GM21576 (cell line): ENCODE data around the gene SLC26A6.

Experiments
- ATAC-seq: cut with Tn5 transposase; IDR thresholded peaks from one replicate; pipeline ENCODE4 v1.9.1; 2021; ENCODE audit warnings: mild to moderate bottlenecking, moderate library complexity; ENCODE audit not compliant: unreplicated experiment

Gene SLC26A6

GRCh38 chr3:48635222-48636021 is at the start of gene SLC26A6:
SLC26A6 (minus strand) TSS chr3:48635461; CDS start chr3:48635393, 68 bp downstream.
- ATAC-seq = peak; percentile 86

GRCh38 chr3:48684480-48685143 is 49.4 kb upstream of the SLC26A6 start:
- ATAC-seq = no peak

- no peak for ATAC-seq
Observed at GRCh38 chr3:48684054-48684349, 48.7 kb upstream of the SLC26A6 start.

GRCh38 chr3:48682786-48683185 is 47.5 kb upstream of the SLC26A6 start:
- ATAC-seq = no peak

- ATAC-seq = no peak
Observed at GRCh38 chr3:48681974-48682610, 46.8 kb upstream of the SLC26A6 start.

GRCh38 chr3:48681541-48681880 is 46.2 kb upstream of the SLC26A6 start:
- no peak for ATAC-seq

- no peak for ATAC-seq
Observed at GRCh38 chr3:48680811-48681540, 45.7 kb upstream of the SLC26A6 start.

- ATAC-seq = no peak
Observed at GRCh38 chr3:48679411-48680391, 44.4 kb upstream of the SLC26A6 start.

GRCh38 chr3:48678566-48679380 is 43.5 kb upstream of the SLC26A6 start:
- no peak for ATAC-seq

- no peak for ATAC-seq
Observed at GRCh38 chr3:48678056-48678455, 42.8 kb upstream of the SLC26A6 start.

GRCh38 chr3:48674505-48674904 is 39.2 kb upstream of the SLC26A6 start:
- no peak for ATAC-seq

- ATAC-seq = no peak
Observed at GRCh38 chr3:48672522-48672921, 37.3 kb upstream of the SLC26A6 start.

GRCh38 chr3:48664929-48665328 is 29.7 kb upstream of the SLC26A6 start:
- ATAC-seq = no peak

- ATAC-seq = no peak
Observed at GRCh38 chr3:48664313-48664644, 29.0 kb upstream of the SLC26A6 start.

- ATAC-seq = peak; percentile 81
Observed at GRCh38 chr3:48663489-48664312, 28.4 kb upstream of the SLC26A6 start.

- no peak for ATAC-seq
Observed at GRCh38 chr3:48662753-48663488, 27.7 kb upstream of the SLC26A6 start, which contains the start of gene CELSR3. CELSR3 (minus strand) TSS chr3:48662886; CDS start chr3:48662634, 252 bp downstream.

- no peak for ATAC-seq
Observed at GRCh38 chr3:48662145-48662752, 27.0 kb upstream of the SLC26A6 start.
